ENCODE measurements around the gene ADARB2. TPM values are rescaled to one million over a fixed set of nuclear protein-coding genes. Genes with fewer than 3 reads are reported as not detected.

Gene ADARB2
- polyA plus RNA-seq, 1 of the 3 experiments (the other 2 are of a cell fraction): not detected

DNA sequence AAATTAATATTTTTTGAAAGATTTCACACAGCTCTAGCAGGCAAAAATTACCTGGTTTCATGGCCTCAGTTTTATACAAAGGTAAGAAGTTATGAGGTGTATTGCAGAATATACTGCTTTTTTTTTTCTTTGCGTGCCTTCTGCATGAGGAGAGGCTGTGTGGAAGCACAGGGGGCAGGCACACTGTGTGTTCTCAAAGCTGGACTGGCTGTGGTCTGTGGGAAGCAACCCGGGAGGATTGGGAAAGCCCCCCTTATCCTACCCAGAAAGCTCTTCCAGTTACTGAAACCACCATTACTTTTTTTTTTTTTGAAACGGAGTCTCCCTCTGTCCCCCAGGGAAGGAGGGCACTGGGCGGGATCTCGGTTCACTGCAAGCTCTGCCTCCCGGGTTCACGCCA, 25.0 kb downstream of the ADARB2 start (continued):
- TF ChIP-seq NFIC (IDR thresholded peaks at IDR 0.05; ENCODE audit: borderline replicate concordance) (no peak), RAD21 (IDR thresholded peaks at IDR 0.05; ENCODE audit: low read length) (no peak), GABPA (IDR thresholded peaks at IDR 0.05; ENCODE audit: low read depth) (no peak)
- TF ChIP-seq, protein P1, sequence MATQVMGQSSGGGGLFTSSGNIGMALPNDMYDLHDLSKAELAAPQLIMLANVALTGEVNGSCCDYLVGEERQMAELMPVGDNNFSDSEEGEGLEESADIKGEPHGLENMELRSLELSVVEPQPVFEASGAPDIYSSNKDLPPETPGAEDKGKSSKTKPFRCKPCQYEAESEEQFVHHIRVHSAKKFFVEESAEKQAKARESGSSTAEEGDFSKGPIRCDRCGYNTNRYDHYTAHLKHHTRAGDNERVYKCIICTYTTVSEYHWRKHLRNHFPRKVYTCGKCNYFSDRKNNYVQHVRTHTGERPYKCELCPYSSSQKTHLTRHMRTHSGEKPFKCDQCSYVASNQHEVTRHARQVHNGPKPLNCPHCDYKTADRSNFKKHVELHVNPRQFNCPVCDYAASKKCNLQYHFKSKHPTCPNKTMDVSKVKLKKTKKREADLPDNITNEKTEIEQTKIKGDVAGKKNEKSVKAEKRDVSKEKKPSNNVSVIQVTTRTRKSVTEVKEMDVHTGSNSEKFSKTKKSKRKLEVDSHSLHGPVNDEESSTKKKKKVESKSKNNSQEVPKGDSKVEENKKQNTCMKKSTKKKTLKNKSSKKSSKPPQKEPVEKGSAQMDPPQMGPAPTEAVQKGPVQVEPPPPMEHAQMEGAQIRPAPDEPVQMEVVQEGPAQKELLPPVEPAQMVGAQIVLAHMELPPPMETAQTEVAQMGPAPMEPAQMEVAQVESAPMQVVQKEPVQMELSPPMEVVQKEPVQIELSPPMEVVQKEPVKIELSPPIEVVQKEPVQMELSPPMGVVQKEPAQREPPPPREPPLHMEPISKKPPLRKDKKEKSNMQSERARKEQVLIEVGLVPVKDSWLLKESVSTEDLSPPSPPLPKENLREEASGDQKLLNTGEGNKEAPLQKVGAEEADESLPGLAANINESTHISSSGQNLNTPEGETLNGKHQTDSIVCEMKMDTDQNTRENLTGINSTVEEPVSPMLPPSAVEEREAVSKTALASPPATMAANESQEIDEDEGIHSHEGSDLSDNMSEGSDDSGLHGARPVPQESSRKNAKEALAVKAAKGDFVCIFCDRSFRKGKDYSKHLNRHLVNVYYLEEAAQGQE (IDR thresholded peaks at IDR 0.05; ENCODE audit: low read depth, low read length): no peak

DNA sequence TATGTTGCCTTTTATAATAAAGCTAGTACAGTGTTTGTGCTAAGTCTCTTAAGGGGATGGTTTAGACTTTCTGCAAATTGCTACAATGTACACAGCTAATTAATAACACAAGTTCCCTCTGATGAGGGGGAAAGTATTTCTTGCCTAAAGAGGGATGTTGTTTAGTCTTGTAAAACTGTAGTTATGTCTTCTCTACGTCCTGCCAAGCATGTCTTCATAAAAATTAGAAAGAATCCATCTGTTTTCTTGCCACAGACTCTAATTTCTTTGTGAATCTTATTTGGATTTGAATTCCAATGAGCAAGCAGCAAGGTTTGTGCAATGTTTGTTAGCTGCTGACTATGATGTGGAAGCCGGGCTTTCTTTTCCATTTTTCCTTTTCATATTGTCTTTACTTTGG, 28.2 kb downstream of the ADARB2 start:
- H2AFZ ChIP-seq (ENCODE audit: low read depth): no peak overlapping the region
- no peak overlapping the region for H3K9ac ChIP-seq
- ChIA-PET POLR2A (no interaction called here), CTCF (interaction anchor here (1.3 kb wide), 1 partner anchor 9 kb away, joined by 3 read pairs; no protein-coding TSS in a partner anchor)
- no peak overlapping the region for H3K27ac ChIP-seq (ENCODE audit: low read depth in 2 of 2, low read length in 1 of 2)
- no peaks in the 10 kb centered on the region for H3K27me3 ChIP-seq (ENCODE audit: insufficient read depth)
- no peaks in the 10 kb centered on the region for H3F3A ChIP-seq (replicated peaks; ENCODE audit: insufficient read depth)
- H3K4me3 ChIP-seq (ENCODE audit: low read depth in 2 of 2, low read length in 1 of 2): no peak overlapping the region
- H3K9me2 ChIP-seq: no peaks in the 10 kb centered on the region
- H3K4me2 ChIP-seq: no peak overlapping the region
- H3K36me3 ChIP-seq (replicated peaks in 1 of 2; ENCODE audit: control insufficient read depth in 1 of 2, insufficient read depth in 2 of 2, low read length in 1 of 2): no peaks in the 10 kb centered on the region
- H3K4me1 ChIP-seq (ENCODE audit: control insufficient read depth in 1 of 2, insufficient read depth in 2 of 2, low read depth in 1 of 2, low read length in 1 of 2): no peaks in the 10 kb centered on the region
- DNase-seq: no peak
- no peaks in the 10 kb centered on the region for H3K79me2 ChIP-seq (ENCODE audit: insufficient read depth)
- H3K9me3 ChIP-seq: no peaks in the 10 kb centered on the region
- H4K20me1 ChIP-seq (ENCODE audit: insufficient read depth): no peaks in the 10 kb centered on the region
- TF ChIP-seq RXRA (IDR thresholded peaks at IDR 0.05; ENCODE audit: borderline replicate concordance, low read depth) (no peak), MXI1 (IDR thresholded peaks at IDR 0.05; ENCODE audit: low read depth, low read length) (no peak), NRF1 (IDR thresholded peaks at IDR 0.05; ENCODE audit: low read depth, low read length) (no peak), RCOR1 (IDR thresholded peaks at IDR 0.05; ENCODE audit: low read length) (no peak), MEF2A (IDR thresholded peaks at IDR 0.05; ENCODE audit: borderline replicate concordance, low read depth) (no peak), GATA2 (CRISPR knock-in tag; IDR thresholded peaks at IDR 0.05) (no peak), CHD2 (IDR thresholded peaks at IDR 0.05; ENCODE audit: low read length, partially characterized antibody) (no peak), FOSL2 (IDR thresholded peaks at IDR 0.05; ENCODE audit: borderline replicate concordance, low read depth) (no peak), POLR2AphosphoS5 (IDR thresholded peaks at IDR 0.05; ENCODE audit: low read depth, low read length) (no peak), NFIC (IDR thresholded peaks at IDR 0.05; ENCODE audit: borderline replicate concordance) (no peak), GABPA (IDR thresholded peaks at IDR 0.05; ENCODE audit: low read depth) (no peak), JUND (IDR thresholded peaks at IDR 0.05) (no peak), FOXM1 (IDR thresholded peaks at IDR 0.05; ENCODE audit: low read depth) (no peak), EP300 (IDR thresholded peaks at IDR 0.05; ENCODE audit: borderline replicate concordance in 1 of 2, low read depth in 1 of 2, low read length in 1 of 2) (no peak)
- TF ChIP-seq, protein P2, sequence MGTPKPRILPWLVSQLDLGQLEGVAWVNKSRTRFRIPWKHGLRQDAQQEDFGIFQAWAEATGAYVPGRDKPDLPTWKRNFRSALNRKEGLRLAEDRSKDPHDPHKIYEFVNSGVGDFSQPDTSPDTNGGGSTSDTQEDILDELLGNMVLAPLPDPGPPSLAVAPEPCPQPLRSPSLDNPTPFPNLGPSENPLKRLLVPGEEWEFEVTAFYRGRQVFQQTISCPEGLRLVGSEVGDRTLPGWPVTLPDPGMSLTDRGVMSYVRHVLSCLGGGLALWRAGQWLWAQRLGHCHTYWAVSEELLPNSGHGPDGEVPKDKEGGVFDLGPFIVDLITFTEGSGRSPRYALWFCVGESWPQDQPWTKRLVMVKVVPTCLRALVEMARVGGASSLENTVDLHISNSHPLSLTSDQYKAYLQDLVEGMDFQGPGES (IDR thresholded peaks at IDR 0.05; ENCODE audit: low read depth, low read length): no peak
- TF ChIP-seq, protein P3, sequence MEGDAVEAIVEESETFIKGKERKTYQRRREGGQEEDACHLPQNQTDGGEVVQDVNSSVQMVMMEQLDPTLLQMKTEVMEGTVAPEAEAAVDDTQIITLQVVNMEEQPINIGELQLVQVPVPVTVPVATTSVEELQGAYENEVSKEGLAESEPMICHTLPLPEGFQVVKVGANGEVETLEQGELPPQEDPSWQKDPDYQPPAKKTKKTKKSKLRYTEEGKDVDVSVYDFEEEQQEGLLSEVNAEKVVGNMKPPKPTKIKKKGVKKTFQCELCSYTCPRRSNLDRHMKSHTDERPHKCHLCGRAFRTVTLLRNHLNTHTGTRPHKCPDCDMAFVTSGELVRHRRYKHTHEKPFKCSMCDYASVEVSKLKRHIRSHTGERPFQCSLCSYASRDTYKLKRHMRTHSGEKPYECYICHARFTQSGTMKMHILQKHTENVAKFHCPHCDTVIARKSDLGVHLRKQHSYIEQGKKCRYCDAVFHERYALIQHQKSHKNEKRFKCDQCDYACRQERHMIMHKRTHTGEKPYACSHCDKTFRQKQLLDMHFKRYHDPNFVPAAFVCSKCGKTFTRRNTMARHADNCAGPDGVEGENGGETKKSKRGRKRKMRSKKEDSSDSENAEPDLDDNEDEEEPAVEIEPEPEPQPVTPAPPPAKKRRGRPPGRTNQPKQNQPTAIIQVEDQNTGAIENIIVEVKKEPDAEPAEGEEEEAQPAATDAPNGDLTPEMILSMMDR (IDR thresholded peaks at IDR 0.05): no peak
- TF ChIP-seq, protein P4, sequence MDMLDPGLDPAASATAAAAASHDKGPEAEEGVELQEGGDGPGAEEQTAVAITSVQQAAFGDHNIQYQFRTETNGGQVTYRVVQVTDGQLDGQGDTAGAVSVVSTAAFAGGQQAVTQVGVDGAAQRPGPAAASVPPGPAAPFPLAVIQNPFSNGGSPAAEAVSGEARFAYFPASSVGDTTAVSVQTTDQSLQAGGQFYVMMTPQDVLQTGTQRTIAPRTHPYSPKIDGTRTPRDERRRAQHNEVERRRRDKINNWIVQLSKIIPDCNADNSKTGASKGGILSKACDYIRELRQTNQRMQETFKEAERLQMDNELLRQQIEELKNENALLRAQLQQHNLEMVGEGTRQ (IDR thresholded peaks at IDR 0.05; ENCODE audit: borderline replicate concordance, low read depth, low read length): no peak
- whole genome bisulfite sequencing (ENCODE audit: low lambda C conversion rate): 9% methylated on average over 2 of the region's 2 CpGs
